KMS-11 (cell line): ENCODE data around the gene LFNG.

Experiments
- H2AFZ ChIP-seq: fragments of 200-600 bp; sonication (generic); 2 replicates; pipeline ENCODE4 v1.6.1; 2016; ENCODE audit warnings: antibody characterized with exemption, mixed run types, low read depth
- H3K27ac ChIP-seq: fragments of 200-600 bp; sonication (generic); 2 replicates; pipeline ENCODE4 v1.6.1; 2016; ENCODE audit warnings: mild to moderate bottlenecking, mixed run types
- H3K27me3 ChIP-seq: fragments of 200-600 bp; sonication (generic); 2 replicates; pipeline ENCODE4 v1.6.1; 2017; ENCODE audit warnings: mild to moderate bottlenecking, low read depth, mixed run types, moderate library complexity; ENCODE audit not compliant: insufficient read depth
- H3K36me3 ChIP-seq: fragments of 200-600 bp; sonication (generic); 2 replicates; pipeline ENCODE4 v1.6.1; 2017; ENCODE audit warnings: mild to moderate bottlenecking, mixed run types; ENCODE audit not compliant: insufficient read depth
- H3K4me1 ChIP-seq: fragments of 200-600 bp; sonication (generic); 2 replicates; pipeline ENCODE4 v1.6.1; 2016; ENCODE audit warnings: mild to moderate bottlenecking, low read depth, mixed run types; ENCODE audit not compliant: poor library complexity, severe bottlenecking
- H3K4me2 ChIP-seq: fragments of 200-600 bp; sonication (generic); 2 replicates; pipeline ENCODE4 v1.7.0; 2016; ENCODE audit warnings: mild to moderate bottlenecking, mixed run types
- H3K4me3 ChIP-seq: fragments of 200-600 bp; sonication (generic); IDR thresholded peaks from 2 replicates; pipeline ENCODE4 v1.6.1; 2017; ENCODE audit warnings: low read depth, low read length, mixed read lengths; ENCODE audit not compliant: insufficient read depth
- H3K79me2 ChIP-seq: fragments of 200-600 bp; sonication (generic); 2 replicates; pipeline ENCODE4 v1.6.1; 2016; ENCODE audit warnings: low read depth, mixed run types; ENCODE audit not compliant: insufficient read depth
- H3K9ac ChIP-seq: fragments of 200-600 bp; sonication (generic); 2 replicates; pipeline ENCODE4 v1.6.1; 2016; ENCODE audit warnings: mild to moderate bottlenecking, mixed run types
- H4K20me1 ChIP-seq: fragments of 200-600 bp; sonication (generic); 2 replicates; pipeline ENCODE4 v1.6.1; 2016; ENCODE audit warnings: mild to moderate bottlenecking, mixed run types; ENCODE audit not compliant: insufficient read depth
- TF ChIP-seq, protein P1 (sequence below): fragments of 200-600 bp; sonication (generic); conservative IDR thresholded peaks from 2 replicates; pipeline ENCODE4 v1.6.1; 2017; ENCODE audit warnings: low read depth, mild to moderate bottlenecking, antibody characterized with exemption, low read length, moderate library complexity, mixed read lengths

LFNG gene

DNA sequence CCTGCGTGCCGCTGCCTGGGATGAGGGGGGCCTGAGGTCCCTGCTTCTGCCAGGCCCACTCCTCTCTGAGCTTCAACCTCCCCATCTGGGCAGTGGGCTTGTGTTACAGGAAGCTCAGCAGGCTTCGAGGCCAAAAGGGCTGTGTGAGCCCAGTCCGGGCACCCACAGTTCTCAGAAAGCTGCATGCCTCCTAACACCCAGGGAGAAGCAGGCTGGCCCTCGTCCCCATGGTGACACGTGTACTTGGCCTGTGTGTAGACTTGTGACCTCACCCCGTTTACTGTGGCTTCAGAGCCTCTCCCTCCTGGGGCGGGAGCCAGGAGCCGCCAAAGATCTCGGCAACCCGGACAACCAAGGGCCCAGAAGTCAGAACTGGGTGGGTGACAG, 41.2 kb upstream of the LFNG start:
- Histone ChIP-seq H3K36me3 (no peaks in the 10 kb centered on the region), H3K4me3 (no peak overlapping the region), H3K4me1 (no peaks in the 10 kb centered on the region), H3K9ac (no peak overlapping the region), H3K27me3 (peaks cover 64% of the 10 kb centered on the region), H2AFZ (no peak overlapping the region), H4K20me1 (no peaks in the 10 kb centered on the region), H3K27ac (no peak overlapping the region), H3K4me2 (no peak overlapping the region), H3K79me2 (no peaks in the 10 kb centered on the region)
- TF ChIP-seq, protein P1, sequence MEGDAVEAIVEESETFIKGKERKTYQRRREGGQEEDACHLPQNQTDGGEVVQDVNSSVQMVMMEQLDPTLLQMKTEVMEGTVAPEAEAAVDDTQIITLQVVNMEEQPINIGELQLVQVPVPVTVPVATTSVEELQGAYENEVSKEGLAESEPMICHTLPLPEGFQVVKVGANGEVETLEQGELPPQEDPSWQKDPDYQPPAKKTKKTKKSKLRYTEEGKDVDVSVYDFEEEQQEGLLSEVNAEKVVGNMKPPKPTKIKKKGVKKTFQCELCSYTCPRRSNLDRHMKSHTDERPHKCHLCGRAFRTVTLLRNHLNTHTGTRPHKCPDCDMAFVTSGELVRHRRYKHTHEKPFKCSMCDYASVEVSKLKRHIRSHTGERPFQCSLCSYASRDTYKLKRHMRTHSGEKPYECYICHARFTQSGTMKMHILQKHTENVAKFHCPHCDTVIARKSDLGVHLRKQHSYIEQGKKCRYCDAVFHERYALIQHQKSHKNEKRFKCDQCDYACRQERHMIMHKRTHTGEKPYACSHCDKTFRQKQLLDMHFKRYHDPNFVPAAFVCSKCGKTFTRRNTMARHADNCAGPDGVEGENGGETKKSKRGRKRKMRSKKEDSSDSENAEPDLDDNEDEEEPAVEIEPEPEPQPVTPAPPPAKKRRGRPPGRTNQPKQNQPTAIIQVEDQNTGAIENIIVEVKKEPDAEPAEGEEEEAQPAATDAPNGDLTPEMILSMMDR, result no peak

DNA sequence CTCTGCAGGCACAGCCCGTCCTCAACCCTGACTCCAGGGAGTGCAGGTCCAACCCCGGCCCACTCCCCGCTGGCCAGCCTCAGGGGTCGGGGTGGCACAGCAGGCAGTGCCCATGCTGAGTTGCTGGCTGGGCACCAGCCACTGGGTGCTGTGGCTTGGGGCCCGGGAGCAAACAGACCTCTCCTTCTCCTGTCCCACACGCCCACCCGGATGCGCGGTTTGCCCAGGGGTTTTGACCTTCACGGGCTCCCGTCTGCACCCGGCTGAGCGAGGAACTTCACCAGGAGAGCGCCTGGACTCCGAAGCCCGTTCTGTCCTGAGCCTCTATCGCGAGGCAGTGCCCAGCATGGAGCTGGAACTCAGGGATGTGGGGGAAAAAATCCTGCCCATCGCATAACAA, 40.8 kb upstream of the LFNG start:
- Histone ChIP-seq H3K9ac (no peak overlapping the region), H4K20me1 (no peaks in the 10 kb centered on the region), H3K79me2 (no peaks in the 10 kb centered on the region), H3K27ac (no peak overlapping the region), H3K4me2 (no peak overlapping the region), H3K36me3 (no peaks in the 10 kb centered on the region), H2AFZ (no peak overlapping the region), H3K27me3 (peaks cover 63% of the 10 kb centered on the region), H3K4me1 (no peaks in the 10 kb centered on the region), H3K4me3 (no peak overlapping the region)
- TF ChIP-seq, protein P1, result no peak

DNA sequence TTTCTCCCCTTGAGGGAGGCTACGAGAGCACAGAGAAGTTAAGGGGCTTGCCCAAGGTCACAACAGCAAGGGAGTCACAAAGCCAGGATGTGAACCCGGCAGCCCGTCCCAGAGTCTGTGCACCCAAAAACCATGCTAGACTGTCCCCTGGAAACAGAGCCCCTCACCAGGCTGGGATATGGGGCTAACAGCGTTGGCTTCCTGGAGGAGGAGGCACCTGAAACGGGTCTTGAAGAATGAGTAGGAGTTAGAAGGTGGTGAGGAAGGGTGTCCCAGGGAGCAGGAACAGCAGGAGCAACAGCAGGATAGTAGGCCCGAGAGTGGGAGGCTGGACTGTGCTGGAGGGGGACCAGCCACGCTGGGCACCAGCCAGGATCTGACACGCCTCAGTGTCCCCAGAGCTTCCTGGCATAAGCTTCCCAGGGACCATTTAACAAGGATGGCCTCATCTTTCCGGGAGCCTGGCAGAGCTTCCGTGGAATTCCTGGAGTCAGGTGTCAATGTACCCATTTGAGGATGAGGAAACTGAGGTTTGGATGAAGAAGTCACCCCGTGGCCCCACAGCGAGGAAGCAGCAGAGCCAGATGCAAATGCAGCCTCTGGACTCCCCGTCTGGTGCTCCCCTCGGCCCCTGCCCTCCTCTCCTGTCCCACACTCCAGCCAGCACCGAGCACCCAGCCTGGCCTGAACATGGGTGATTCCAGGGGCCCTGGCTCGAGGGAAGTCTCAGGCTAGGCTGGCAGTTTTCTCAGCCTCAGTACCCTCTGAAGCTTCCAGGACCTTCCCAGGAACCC, 40.1 kb upstream of the LFNG start:
- Histone ChIP-seq H2AFZ (no peak overlapping the region), H3K79me2 (no peaks in the 10 kb centered on the region), H4K20me1 (no peaks in the 10 kb centered on the region), H3K27me3 (peaks cover 66% of the 10 kb centered on the region), H3K4me3 (no peak overlapping the region), H3K36me3 (no peaks in the 10 kb centered on the region), H3K4me2 (no peak overlapping the region), H3K4me1 (no peaks in the 10 kb centered on the region), H3K9ac (no peak overlapping the region), H3K27ac (no peak overlapping the region)
- TF ChIP-seq, protein P1, result no peak

DNA sequence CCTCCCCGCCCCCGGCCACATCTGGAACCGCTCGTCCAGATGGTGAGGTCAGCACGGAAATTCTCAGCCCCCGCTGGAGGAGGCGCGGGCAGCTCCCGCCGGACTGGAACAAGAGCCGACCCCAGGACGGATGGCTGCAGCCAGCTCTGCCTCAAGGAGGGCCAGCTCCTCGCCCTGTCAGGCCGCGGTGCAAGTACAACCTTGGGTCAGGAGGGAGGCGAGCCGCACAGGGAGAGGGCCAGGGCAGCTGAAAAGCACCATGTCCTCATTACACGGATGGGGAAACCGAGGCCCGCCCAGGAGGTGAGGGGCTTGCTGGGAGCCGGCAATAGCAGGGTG, 39.5 kb upstream of the LFNG start:
- TF ChIP-seq, protein P1, result no peak
- H2AFZ ChIP-seq, result no peak overlapping the region
- no peaks in the 10 kb centered on the region for H3K4me1 ChIP-seq
- no peak overlapping the region for H3K4me2 ChIP-seq
- no peak overlapping the region for H3K27ac ChIP-seq
- no peaks in the 10 kb centered on the region for H3K79me2 ChIP-seq
- H4K20me1 ChIP-seq, result no peaks in the 10 kb centered on the region
- peaks cover 64% of the 10 kb centered on the region for H3K27me3 ChIP-seq
- H3K36me3 ChIP-seq, result no peaks in the 10 kb centered on the region
- H3K4me3 ChIP-seq, result no peak overlapping the region
- H3K9ac ChIP-seq, result no peak overlapping the region
